GM19395 (cell line): ENCODE results near the gene NELL1.
"Not testable (repeated sequence)": the region's sequence is repeated elsewhere in the genome, so short reads cannot be mapped to it uniquely, and the experiment has no call there.

ENCODE experiments used
- ATAC-seq: cut with Tn5 transposase; IDR thresholded peaks from one replicate; pipeline ENCODE4 v1.9.1; 2021; ENCODE audit warnings: mild to moderate bottlenecking, moderate library complexity; ENCODE audit not compliant: unreplicated experiment

NELL1 gene

DNA sequence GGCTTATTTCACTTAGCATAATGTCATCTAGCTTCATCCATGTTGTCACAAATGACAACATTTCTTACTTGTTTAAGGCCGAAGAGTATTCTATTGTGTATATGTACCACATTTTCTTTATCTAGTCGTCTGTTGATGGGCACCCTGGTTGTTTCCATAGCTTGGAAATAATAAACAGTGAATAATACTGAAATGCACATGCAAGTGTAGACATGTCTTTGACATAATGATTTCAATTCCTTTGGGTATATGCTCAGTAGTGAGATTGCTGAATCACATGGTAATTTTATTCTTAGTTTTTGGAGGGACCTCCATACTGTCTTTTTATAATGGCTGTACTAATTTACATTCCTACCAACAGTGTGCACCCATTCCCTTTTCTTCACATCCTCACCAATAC is 508.0 kb downstream of the NELL1 start:
- ATAC-seq: no peak

GRCh38 chr11:21179770-21180169 is 510.4 kb downstream of the NELL1 start:
- ATAC-seq: no peak

- no peak for ATAC-seq
Measured at GRCh38 chr11:21180182-21180581, 510.8 kb downstream of the NELL1 start.

DNA sequence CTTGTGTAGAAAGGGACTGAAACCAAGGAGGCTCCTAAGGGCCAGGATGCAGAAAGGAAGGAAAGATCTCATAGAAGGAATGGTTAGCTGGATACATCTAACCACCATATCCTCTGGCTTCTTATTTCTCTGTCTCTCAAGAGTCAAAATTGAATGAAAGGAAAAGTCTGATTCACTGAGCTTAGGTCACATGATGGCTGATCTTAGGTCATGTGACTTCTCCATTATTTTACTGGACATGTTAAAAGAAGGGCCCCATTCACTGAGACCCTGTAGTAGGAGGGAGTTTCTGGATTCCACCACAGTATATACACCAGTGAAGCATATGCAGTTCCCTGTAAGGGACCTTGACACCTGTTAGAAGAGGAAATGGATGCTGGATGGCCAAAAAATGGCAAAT is 516.6 kb downstream of the NELL1 start:
- ATAC-seq: no peak

DNA sequence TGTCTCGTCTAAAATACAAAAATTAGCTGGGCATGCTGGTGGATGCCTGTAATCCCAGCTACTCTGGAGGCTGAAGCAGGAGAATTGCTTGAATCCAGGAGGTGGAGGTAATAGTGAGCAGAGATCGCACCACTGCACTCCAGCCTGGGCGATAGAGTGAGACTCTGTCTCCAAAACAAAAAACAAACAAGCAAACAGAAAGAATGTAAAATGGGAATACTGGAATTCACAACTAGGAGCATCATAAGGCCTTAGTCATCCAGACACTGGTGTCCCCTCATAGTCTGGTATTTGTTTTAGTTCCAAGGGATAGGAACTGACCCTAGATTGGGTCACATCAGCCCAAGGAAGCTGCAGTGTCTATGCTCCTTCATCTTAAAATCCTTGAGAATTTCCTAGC is 520.8 kb downstream of the NELL1 start:
- ATAC-seq: no peak

- ATAC-seq: no peak
Measured at GRCh38 chr11:21195995-21196394, 526.6 kb downstream of the NELL1 start.

DNA sequence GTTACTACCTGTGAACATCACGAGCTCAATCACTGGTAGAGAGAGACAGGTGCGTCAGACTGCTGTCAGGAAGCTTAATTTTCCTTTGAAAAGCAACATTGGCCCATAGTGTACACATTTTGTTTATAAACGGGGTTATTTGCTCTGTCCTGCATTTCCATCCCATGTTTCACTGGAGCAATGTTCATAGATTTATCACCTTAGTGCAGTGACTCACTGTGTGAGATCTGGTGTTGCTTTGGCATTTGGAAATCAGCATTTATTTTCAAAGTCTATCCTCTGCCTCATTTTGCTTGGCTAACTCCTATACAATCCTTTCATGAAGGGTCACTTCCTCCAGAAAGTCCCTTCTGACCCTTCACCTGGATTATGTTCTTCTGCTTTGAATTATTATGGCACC is 529.1 kb downstream of the NELL1 start:
- no peak for ATAC-seq

- ATAC-seq: no peak
Measured at GRCh38 chr11:21205205-21205604, 535.8 kb downstream of the NELL1 start.

- ATAC-seq: no peak
Measured at GRCh38 chr11:21225860-21226259, 556.5 kb downstream of the NELL1 start.

- ATAC-seq: no peak
Measured at GRCh38 chr11:21229224-21229623, 559.8 kb downstream of the NELL1 start.

GRCh38 chr11:21250196-21250595 is 580.8 kb downstream of the NELL1 start:
- no peak for ATAC-seq

- ATAC-seq: no peak
Measured at GRCh38 chr11:21254055-21254454, 584.7 kb downstream of the NELL1 start.

DNA sequence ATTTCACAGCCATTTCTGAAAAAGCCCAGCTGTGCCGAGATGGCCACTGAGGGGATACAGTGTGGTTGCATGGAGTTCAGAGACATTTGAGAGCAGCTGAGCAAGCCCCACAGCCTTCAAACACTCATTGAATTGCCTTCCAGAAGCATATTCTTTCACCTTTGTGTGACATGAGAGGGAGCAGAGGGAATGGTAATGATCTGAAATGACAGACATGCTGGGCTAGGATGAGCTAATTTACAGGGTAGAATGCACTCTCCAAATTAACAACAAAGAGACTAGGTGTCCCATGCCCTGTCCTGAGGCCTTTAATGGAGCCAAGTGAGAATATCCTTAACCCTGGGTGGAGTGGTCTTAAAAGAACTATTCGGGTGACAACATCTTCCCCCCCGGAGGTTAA is 585.4 kb downstream of the NELL1 start:
- no peak for ATAC-seq

GRCh38 chr11:21257461-21257860 is 588.1 kb downstream of the NELL1 start:
- no peak for ATAC-seq

- ATAC-seq: no peak
Measured at GRCh38 chr11:21258414-21258813, 589.0 kb downstream of the NELL1 start.

DNA sequence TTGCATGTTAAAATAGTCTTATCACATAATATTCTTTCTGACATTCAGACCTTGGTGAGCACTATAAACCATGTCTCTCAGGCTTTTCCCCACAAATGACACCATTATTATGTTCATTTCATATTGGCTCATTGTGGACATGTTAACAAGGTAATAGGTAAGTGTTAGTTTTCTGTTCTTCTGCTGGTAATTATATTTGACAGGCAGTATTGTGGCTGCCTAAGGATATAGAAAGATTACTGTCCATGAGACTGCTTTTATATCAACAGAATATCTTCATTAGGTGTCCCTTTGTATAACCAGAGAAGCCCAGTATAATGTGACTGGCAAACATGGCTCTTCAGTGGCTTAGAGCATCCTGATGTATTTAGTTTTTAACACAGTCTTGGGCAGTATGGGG is 590.7 kb downstream of the NELL1 start:
- no peak for ATAC-seq

- no peak for ATAC-seq
Measured at GRCh38 chr11:21262992-21263391, 593.6 kb downstream of the NELL1 start.

DNA sequence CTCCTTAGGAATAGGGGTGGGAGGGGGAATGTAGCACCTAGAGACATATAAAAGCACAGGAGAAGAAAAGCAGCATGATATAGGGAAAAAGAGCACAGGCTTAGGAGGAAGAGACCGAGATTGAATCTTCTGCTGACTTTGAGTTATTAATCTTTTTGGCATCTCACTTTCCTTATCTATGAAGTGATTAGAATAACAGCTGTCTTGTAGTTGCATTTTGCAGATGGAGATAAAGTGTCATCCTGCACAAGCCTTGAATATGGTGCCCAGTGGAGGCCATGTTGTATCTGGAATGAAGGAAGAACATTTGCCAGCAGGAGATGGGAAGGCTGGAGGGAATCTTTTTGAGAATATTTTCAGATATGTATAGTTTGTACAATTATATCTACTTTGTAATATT is 594.7 kb downstream of the NELL1 start:
- no peak for ATAC-seq

GRCh38 chr11:21268036-21268435 is 598.6 kb downstream of the NELL1 start:
- no peak for ATAC-seq

DNA sequence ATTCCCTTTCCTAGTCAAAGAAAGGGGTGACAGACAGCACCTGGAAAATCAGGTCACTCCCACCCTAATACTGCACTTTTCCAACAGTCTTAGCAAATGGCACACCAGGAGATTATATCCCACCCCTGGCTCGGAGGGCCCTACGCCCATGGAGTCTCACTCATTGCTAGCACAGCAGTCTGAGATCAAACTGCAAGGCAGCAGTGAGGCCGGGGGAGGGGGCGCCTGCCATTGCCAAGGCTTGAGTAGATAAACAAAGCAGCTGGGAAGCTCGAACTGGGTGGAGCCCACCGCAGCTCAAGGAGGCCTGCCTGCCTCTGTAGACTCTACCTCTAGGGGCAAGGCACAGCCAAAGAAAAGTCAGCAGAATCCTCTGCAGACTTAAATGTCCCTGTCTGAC is 602.8 kb downstream of the NELL1 start:
- ATAC-seq: not testable (repeated sequence)

DNA sequence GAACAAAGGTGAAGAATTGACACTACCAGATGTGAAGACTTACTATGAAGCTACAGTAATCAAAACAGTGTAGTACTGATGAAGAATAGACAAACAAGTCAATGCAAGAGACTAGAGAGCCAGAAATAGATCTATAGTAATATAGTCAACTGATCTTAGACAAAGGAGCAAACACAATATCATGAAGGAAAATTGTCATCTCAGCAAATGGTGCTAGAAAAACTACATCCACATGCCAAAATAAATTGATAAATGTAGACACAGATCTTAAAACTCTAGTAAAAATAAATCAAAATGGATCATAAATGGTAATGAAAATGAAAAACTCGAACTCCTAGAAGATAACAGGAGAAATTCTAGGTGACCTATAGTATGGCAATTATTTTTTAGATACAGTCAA is 609.5 kb downstream of the NELL1 start:
- no peak for ATAC-seq

- ATAC-seq: no peak
Measured at GRCh38 chr11:21285104-21285503, 615.7 kb downstream of the NELL1 start.

DNA sequence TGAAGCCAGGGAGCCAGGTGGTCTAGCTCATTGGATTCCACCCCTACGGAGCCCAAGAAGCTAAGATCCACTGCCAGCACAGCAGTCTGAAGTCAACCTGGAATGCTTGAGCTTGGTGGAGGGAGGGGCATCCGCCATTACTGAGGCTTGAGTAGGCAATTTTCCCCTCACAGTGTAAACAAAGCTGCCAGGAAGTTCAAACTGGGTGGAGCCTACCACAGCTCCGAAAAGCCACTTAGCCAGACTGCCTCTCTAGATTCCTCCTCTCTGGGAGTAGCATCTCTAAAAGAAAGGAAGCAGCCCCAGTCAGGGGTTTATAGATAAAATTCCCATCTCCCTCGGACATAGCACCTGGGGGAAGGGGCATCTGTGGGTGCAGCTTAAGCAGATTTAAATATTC is 620.3 kb downstream of the NELL1 start:
- ATAC-seq: no peak

- ATAC-seq: no peak
Measured at GRCh38 chr11:21295508-21295907, 626.1 kb downstream of the NELL1 start.
